Erythroblast (primary cell): ENCODE data around the gene PTPRT.

Source experiments
- GATA1 ChIP-seq: IDR thresholded peaks from 2 replicates; pipeline ENCODE4 v1.6.1; 2011; ENCODE audit warnings: low read depth, mild to moderate bottlenecking, control low read depth, low read length, moderate library complexity
- POLR2A ChIP-seq: IDR thresholded peaks from 2 replicates; pipeline ENCODE4 v1.6.1; 2011; ENCODE audit warnings: mild to moderate bottlenecking, low read length

- TF ChIP-seq POLR2A = no peak
- TF ChIP-seq GATA1 = no peak
Measured at GRCh38 chr20:43096126-43096930, 93.4 kb downstream of the PTPRT start.
